Type B pancreatic cell (in vitro differentiated cells): ENCODE measurements around the gene REM1. TPM values are rescaled to one million over a fixed set of nuclear protein-coding genes. Genes with fewer than 3 reads are reported as not detected.

Experiments used
- DNase-seq: peaks from one replicate; pipeline ENCODE4 v3.0.0; 2021; ENCODE audit warnings: mixed read lengths; ENCODE audit not compliant: unreplicated experiment; ENCODE audit errors: extremely low spot score
- H3K27ac Mint-ChIP-seq: 2 replicates; pipeline ENCODE4 v1.8.0; 2021; ENCODE audit warnings: mild to moderate bottlenecking, mixed read lengths
- H3K27me3 Mint-ChIP-seq: 2 replicates; pipeline ENCODE4 v1.8.0; 2021; ENCODE audit warnings: mixed read lengths
- H3K36me3 Mint-ChIP-seq: 2 replicates; pipeline ENCODE4 v1.8.0; 2021; ENCODE audit warnings: mixed read lengths
- H3K4me1 Mint-ChIP-seq: one replicate; pipeline ENCODE4 v1.8.0; 2021; ENCODE audit warnings: mixed read lengths; ENCODE audit not compliant: unreplicated experiment
- H3K4me3 Mint-ChIP-seq: 2 replicates; pipeline ENCODE4 v1.8.0; 2021; ENCODE audit warnings: mild to moderate bottlenecking, mixed read lengths
- H3K9me3 Mint-ChIP-seq: 2 replicates; pipeline ENCODE4 v1.8.0; 2021; ENCODE audit warnings: mixed read lengths
- total RNA-seq: library from RNA; stranded (reverse); gene quantifications from 2 replicates; pipeline ENCODE4 v1.2.1, GENCODE V29; 2021; ENCODE audit warnings: low replicate concordance
- TF ChIP-seq, protein P1 (sequence below): fragments of 200-600 bp; sonication (generic); conservative IDR thresholded peaks from 2 replicates; pipeline ENCODE4 v1.5.0; 2021; ENCODE audit warnings: antibody characterized with exemption, mild to moderate bottlenecking

REM1 gene
- total RNA-seq, 1 donor from 2014 or later = not detected

DNA sequence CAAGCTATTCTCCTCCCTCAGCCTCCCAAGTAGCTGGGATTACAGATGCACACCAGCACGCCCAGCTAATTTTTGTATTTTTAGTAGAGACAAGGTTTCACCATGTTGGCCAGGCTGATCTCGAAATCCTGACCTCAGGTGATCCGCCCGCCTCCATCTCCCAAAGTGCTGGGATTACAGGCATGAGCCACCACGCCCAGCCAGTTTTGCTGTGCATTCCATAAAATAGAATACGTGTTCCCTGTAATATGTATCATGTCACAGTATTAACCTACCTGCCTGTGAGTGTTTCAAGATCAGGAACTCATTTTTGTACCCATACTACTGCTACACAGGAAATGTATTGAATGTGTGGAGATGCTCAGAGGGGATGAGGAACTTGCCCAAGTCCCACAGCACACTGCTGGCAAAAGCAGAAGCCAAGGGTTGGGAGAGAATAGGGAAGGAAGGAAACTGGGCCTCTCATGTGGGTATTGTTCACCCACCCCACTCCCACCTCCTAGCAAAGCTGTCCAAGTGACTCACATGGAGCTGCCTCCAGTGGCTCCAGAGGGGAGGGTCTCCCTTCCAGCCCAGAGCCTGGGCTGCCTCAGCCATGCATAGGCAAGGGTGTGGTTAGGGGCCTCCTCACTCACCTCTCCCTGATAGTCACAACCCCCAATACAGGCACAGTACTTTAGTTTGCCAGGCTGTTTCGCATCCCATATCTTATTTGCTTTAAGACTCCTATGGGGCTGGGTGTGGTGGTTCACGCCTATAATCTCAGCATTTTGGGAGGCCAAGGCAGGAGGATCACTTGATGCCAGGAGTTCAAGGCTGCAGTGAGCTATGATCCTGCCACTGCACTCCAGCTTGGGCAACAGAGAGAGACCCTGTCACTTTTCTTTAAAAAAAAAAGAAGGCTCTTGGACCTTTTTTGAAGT, 48.5 kb downstream of the REM1 start:
- TF ChIP-seq, protein P1, sequence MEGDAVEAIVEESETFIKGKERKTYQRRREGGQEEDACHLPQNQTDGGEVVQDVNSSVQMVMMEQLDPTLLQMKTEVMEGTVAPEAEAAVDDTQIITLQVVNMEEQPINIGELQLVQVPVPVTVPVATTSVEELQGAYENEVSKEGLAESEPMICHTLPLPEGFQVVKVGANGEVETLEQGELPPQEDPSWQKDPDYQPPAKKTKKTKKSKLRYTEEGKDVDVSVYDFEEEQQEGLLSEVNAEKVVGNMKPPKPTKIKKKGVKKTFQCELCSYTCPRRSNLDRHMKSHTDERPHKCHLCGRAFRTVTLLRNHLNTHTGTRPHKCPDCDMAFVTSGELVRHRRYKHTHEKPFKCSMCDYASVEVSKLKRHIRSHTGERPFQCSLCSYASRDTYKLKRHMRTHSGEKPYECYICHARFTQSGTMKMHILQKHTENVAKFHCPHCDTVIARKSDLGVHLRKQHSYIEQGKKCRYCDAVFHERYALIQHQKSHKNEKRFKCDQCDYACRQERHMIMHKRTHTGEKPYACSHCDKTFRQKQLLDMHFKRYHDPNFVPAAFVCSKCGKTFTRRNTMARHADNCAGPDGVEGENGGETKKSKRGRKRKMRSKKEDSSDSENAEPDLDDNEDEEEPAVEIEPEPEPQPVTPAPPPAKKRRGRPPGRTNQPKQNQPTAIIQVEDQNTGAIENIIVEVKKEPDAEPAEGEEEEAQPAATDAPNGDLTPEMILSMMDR = no peak
- no peak overlapping the region for H3K27ac Mint-ChIP-seq
- peaks cover 21% of the 10 kb centered on the region for H3K36me3 Mint-ChIP-seq
- H3K9me3 Mint-ChIP-seq = no peaks in the 10 kb centered on the region
- no peaks in the 10 kb centered on the region for H3K27me3 Mint-ChIP-seq
- no peak overlapping the region for H3K4me3 Mint-ChIP-seq
- peaks cover 11% of the 10 kb centered on the region for H3K4me1 Mint-ChIP-seq
- no peak for DNase-seq

DNA sequence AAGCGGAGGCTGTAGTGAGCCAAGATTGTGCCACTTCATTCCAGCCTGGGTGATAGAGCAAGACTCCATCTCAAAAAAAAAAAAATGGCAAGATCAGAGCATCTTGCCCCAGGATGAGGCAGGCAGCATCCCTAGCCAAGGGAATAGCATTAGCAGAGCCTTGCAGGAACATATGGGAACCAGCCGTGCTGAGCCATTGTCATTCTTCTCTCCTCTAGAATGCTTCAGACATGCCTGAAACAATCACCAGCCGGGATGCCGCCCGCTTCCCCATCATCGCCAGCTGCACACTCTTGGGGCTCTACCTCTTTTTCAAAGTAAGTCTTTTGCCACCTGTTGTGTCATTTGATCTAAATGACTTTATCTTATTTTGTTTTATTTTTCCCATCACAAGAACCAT, 52.2 kb downstream of the REM1 start:
- TF ChIP-seq, protein P1 = no peak
- DNase-seq = no peak
- H3K4me1 Mint-ChIP-seq = no peaks in the 10 kb centered on the region
- H3K9me3 Mint-ChIP-seq = no peaks in the 10 kb centered on the region
- no peak overlapping the region for H3K27ac Mint-ChIP-seq
- H3K36me3 Mint-ChIP-seq = peaks cover 39% of the 10 kb centered on the region
- H3K4me3 Mint-ChIP-seq = no peak overlapping the region
- no peaks in the 10 kb centered on the region for H3K27me3 Mint-ChIP-seq

Other genes with a start within 250 kb of the REM1 start
- not detected in 2 replicates for gene DEFB115, start 217.6 kb upstream of the REM1 start, total RNA-seq
- gene DEFB116, start 166.7 kb upstream of the REM1 start, total RNA-seq = not detected in 2 replicates
- not detected in 2 replicates for gene DEFB118, start 106.7 kb upstream of the REM1 start, total RNA-seq
- not detected in 2 replicates for gene DEFB119, start 84.7 kb upstream of the REM1 start, total RNA-seq
- gene DEFB121, start 69.1 kb upstream of the REM1 start, total RNA-seq = not detected in 2 replicates
- not detected in 2 replicates for gene DEFB123, start 34.7 kb upstream of the REM1 start, total RNA-seq
- gene DEFB124, start 161 bp upstream of the REM1 start, total RNA-seq = not detected in 2 replicates
- 246 and 281 TPM in 2 replicates for gene HM13, start 39.2 kb downstream of the REM1 start, total RNA-seq
- gene ID1, start 130.0 kb downstream of the REM1 start, total RNA-seq = 472 and 516 TPM in 2 replicates
- gene COX4I2, start 162.6 kb downstream of the REM1 start, total RNA-seq = not detected in 2 replicates
- 142 and 243 TPM in 2 replicates for gene BCL2L1, start 247.6 kb downstream of the REM1 start, total RNA-seq